GM12878 (cell line): Measurements from ENCODE around the gene CCNB1. TPM values are rescaled to one million over a fixed set of nuclear protein-coding genes. Genes with fewer than 3 reads are reported as not detected.

Source experiments
- BCLAF1 ChIP-seq: fragments of 450-650 bp; IDR thresholded peaks from 2 replicates; pipeline ENCODE4 v1.6.1; 2017; ENCODE audit warnings: antibody characterized with exemption, mild to moderate bottlenecking, moderate library complexity
- DPF2 ChIP-seq: fragments of 450-650 bp; IDR thresholded peaks from 2 replicates; pipeline ENCODE4 v1.6.1; 2017; ENCODE audit warnings: mild to moderate bottlenecking
- ESRRA ChIP-seq: IDR thresholded peaks from 2 replicates; pipeline ENCODE4 v1.6.1; 2012; ENCODE audit warnings: mild to moderate bottlenecking, low read length, improper control_type of control experiment
- ETV6 ChIP-seq, 2 experiments: fragments of 450-650 bp in 1 of 2; IDR thresholded peaks in 1 of 2; conservative IDR thresholded peaks in 1 of 2; 2 replicates each; pipeline ENCODE4 v1.6.1; 2014; ENCODE audit warnings: antibody characterized with exemption in 1 of 2, borderline replicate concordance in 1 of 2, low read depth in 1 of 2, mild to moderate bottlenecking in 1 of 2, moderate library complexity in 1 of 2
- GABPA ChIP-seq: IDR thresholded peaks from 2 replicates; pipeline ENCODE4 v1.6.1; 2014; ENCODE audit warnings: antibody characterized with exemption, low read depth, mild to moderate bottlenecking, inconsistent platforms
- IRF3 ChIP-seq: fragments of 450-650 bp; IDR thresholded peaks from 2 replicates; pipeline ENCODE4 v1.6.1; 2014; ENCODE audit warnings: mild to moderate bottlenecking
- PBX3 ChIP-seq: IDR thresholded peaks from 2 replicates; pipeline ENCODE4 v1.6.1; 2011; ENCODE audit warnings: mild to moderate bottlenecking, low read depth, low read length, moderate library complexity; ENCODE audit not compliant: insufficient replicate concordance
- PKNOX1 ChIP-seq: fragments of 450-650 bp; IDR thresholded peaks from 2 replicates; pipeline ENCODE4 v1.6.1; 2016; ENCODE audit warnings: mild to moderate bottlenecking
- RCOR1 ChIP-seq: conservative IDR thresholded peaks from 2 replicates; pipeline ENCODE4 v1.6.1; 2012; ENCODE audit warnings: low read depth, low read length, improper control_type of control experiment
- TAF1 ChIP-seq: IDR thresholded peaks from 2 replicates; pipeline ENCODE4 v1.6.1; 2011; ENCODE audit warnings: mild to moderate bottlenecking, low read depth, low read length, borderline replicate concordance
- TARDBP ChIP-seq: IDR thresholded peaks from 2 replicates; pipeline ENCODE4 v1.6.1; 2016; ENCODE audit warnings: borderline replicate concordance
- TCF12 ChIP-seq: IDR thresholded peaks from 2 replicates; pipeline ENCODE4 v1.6.1; 2011; ENCODE audit warnings: low read depth, mild to moderate bottlenecking, low read length
- USF2 ChIP-seq: IDR thresholded peaks from 2 replicates; pipeline ENCODE4 v1.6.1; 2011; ENCODE audit warnings: low read depth, low read length, improper control_type of control experiment, borderline replicate concordance
- YY1 ChIP-seq: IDR thresholded peaks from 2 replicates; pipeline ENCODE4 v1.6.1; 2011; ENCODE audit warnings: low read depth, mild to moderate bottlenecking, low read length
- ZBTB33 ChIP-seq: fragments of 450-650 bp; IDR thresholded peaks from 2 replicates; pipeline ENCODE4 v1.6.1; 2017; ENCODE audit warnings: mild to moderate bottlenecking
- polyA plus RNA-seq, 11 experiments: library from polyadenylated mRNA; depleted of rRNA in 4 of 11; unstranded in 6 of 11; stranded (reverse) in 5 of 11; fragments of >200 nt; fragmentation: Nextera tagmentation in 4 of 11; fragmentation: Illumina TruSeq in 1 of 11; extraction: Ambion mirVana in 4 of 11; extraction: Trizol in 1 of 11; gene quantifications; 1 replicate in 1 of 11; 2 replicates in 10 of 11; pipeline versions ENCODE4 v1.2.1 to v1.2.3, GENCODE V29; 2011 to 2016; ENCODE audit warnings: inconsistent platforms in 2 of 11, missing spikeins in 2 of 11, low read depth in 1 of 11
- total RNA-seq, 4 experiments: library from RNA; depleted of rRNA in 3 of 4; stranded (reverse); fragments of >200 nt in 3 of 4; fragmentation: Illumina TruSeq in 1 of 4; extraction: Trizol in 1 of 4; gene quantifications; 2 replicates each; pipeline versions ENCODE4 v1.2.1 to v1.2.3, GENCODE V29; 2013 to 2021

CCNB1 gene
- total and polyA plus RNA-seq, 10 of the 15 experiments (the other 5 are each of a cell fraction or from before 2014, with no cell fraction given) = 148 to 403 (median 210) TPM

- TF ChIP-seq PBX3 (no peak), BCLAF1 (no peak), RCOR1 (no peak), PKNOX1 (peak; percentile 53; the same call in 1 of the 2 replicates), GABPA (no peak), DPF2 (no peak), YY1 (no peak), ESRRA (0 out of 2 replicates have a peak, but pooled peaks have one; percentile 29), TAF1 (peak; percentile 34; the same call in 1 of the 2 replicates), TCF12 (peak; percentile 66; the same call in 1 of the 2 replicates), ZBTB33 (no peak), ETV6 (conservative IDR thresholded peaks at IDR 0.05 in 1 of 2, IDR thresholded peaks at IDR 0.05 in 1 of 2; ENCODE audit: borderline replicate concordance in 1 of 2, low read depth in 1 of 2) (no peak), TARDBP (peak; percentile 72; the same call in 1 of the 2 replicates), IRF3 (peak; percentile 66), USF2 (peak; percentile 78)
Observed at GRCh38 chr5:69166686-69167492, at the start of gene CCNB1 (continued).
